ENCODE results near the gene ANAPC1.

DNA sequence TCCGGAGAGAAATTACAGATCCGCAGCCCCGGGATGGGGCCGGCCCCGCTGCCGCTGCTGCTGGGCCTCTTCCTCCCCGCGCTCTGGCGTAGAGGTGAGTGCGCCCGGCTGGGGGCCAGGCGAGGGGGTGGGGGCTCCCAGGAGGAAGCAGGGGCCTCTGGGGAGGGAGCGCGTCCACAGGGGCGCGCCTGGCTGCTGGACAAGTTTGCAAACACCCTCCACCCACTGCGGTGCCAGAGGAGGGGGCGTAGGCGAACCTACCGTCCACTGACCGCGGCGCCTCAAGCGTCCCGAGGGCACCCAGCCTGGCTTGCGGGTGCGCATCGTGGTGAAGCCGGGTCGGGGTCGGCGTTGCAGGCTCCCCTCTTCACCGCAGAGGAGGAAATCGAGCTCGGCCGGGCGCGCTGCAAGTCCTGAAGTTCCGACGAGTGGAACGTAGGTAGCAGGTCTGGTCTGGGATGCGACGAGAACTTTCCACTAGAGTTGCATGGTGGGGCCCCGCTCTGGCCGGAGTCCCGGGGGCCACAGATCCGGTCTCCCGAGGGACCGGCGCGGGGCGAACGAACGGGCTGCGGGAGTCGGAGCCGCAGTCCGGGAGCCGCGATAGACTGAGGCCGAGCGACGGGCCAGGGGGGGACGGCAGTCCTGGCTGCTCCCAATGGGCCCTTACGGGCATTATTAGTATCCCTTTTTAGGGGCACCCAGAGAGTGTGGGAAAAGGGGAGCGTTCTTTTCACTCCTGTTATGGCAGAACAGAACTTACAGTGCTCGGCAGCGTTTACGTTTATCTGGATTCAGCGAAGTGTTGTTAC lies 14.9 kb upstream of the ANAPC1 start:
- no peak for TF ChIP-seq POLR2A (IDR thresholded peaks at IDR 0.05)
- TF ChIP-seq, protein P1, sequence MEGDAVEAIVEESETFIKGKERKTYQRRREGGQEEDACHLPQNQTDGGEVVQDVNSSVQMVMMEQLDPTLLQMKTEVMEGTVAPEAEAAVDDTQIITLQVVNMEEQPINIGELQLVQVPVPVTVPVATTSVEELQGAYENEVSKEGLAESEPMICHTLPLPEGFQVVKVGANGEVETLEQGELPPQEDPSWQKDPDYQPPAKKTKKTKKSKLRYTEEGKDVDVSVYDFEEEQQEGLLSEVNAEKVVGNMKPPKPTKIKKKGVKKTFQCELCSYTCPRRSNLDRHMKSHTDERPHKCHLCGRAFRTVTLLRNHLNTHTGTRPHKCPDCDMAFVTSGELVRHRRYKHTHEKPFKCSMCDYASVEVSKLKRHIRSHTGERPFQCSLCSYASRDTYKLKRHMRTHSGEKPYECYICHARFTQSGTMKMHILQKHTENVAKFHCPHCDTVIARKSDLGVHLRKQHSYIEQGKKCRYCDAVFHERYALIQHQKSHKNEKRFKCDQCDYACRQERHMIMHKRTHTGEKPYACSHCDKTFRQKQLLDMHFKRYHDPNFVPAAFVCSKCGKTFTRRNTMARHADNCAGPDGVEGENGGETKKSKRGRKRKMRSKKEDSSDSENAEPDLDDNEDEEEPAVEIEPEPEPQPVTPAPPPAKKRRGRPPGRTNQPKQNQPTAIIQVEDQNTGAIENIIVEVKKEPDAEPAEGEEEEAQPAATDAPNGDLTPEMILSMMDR (IDR thresholded peaks at IDR 0.05), result no peak
